ENCODE data around the gene GNAZ.

DNA sequence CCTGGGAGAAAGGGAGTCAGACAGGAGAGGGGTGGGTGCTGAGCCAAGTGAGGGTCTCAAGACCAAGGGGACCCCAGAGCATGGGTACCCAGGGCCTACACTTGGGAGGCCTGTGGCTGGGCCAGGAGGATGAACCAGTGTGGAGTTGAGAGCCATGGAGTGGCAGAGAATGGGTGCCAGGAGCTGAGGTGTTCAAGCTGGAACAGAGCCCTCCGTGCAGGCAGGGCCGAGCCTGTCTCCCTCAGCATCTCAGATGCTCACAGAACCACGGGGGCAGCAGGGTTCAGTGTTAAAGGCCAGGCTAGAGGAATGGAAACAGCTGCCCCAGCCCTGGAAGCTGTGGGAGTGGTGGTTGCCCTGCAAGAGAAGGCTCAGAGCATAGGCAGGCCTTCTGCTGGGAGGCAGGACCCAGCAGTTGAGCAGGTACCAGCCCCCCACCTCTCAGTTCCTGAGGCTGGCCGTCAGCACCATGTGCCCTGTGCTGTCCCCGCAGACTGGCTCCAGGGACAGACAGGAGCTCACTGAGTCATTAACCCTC is 39.2 kb downstream of the GNAZ start:
- TF ChIP-seq, protein P1, sequence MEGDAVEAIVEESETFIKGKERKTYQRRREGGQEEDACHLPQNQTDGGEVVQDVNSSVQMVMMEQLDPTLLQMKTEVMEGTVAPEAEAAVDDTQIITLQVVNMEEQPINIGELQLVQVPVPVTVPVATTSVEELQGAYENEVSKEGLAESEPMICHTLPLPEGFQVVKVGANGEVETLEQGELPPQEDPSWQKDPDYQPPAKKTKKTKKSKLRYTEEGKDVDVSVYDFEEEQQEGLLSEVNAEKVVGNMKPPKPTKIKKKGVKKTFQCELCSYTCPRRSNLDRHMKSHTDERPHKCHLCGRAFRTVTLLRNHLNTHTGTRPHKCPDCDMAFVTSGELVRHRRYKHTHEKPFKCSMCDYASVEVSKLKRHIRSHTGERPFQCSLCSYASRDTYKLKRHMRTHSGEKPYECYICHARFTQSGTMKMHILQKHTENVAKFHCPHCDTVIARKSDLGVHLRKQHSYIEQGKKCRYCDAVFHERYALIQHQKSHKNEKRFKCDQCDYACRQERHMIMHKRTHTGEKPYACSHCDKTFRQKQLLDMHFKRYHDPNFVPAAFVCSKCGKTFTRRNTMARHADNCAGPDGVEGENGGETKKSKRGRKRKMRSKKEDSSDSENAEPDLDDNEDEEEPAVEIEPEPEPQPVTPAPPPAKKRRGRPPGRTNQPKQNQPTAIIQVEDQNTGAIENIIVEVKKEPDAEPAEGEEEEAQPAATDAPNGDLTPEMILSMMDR (IDR thresholded peaks at IDR 0.05; ENCODE audit: insufficient read depth, low read length), result no peak
- no peak for TF ChIP-seq POLR2AphosphoS5 (IDR thresholded peaks at IDR 0.05; ENCODE audit: low read depth)

Data from HL-60 (cell line).